ENCODE results near the gene GNG14.

GRCh38 chr19:12689012-12689411, 1.2 kb downstream of the GNG14 start:
- no peak for TF ChIP-seq POLR2AphosphoS5 (IDR thresholded peaks at IDR 0.05; ENCODE audit: low read depth, low read length)
- no peak for TF ChIP-seq REST (IDR thresholded peaks at IDR 0.05; ENCODE audit: insufficient read depth in 1 of 2, low read depth in 2 of 2, low read length in 2 of 2)
- TF ChIP-seq TAF1 (IDR thresholded peaks at IDR 0.05; ENCODE audit: borderline replicate concordance, insufficient read depth, low read length): no peak
- no peak for TF ChIP-seq SIN3A (IDR thresholded peaks at IDR 0.05; ENCODE audit: borderline replicate concordance, insufficient read depth, low read length)
- no peak for TF ChIP-seq FOXP2 (optimal IDR thresholded peaks at IDR 0.05; ENCODE audit: borderline replicate concordance, extremely low read depth, extremely low read length, insufficient read depth)

All from PFSK-1 (cell line).